ENCODE results near the gene TRIP11.

The TRIP11 gene

DNA sequence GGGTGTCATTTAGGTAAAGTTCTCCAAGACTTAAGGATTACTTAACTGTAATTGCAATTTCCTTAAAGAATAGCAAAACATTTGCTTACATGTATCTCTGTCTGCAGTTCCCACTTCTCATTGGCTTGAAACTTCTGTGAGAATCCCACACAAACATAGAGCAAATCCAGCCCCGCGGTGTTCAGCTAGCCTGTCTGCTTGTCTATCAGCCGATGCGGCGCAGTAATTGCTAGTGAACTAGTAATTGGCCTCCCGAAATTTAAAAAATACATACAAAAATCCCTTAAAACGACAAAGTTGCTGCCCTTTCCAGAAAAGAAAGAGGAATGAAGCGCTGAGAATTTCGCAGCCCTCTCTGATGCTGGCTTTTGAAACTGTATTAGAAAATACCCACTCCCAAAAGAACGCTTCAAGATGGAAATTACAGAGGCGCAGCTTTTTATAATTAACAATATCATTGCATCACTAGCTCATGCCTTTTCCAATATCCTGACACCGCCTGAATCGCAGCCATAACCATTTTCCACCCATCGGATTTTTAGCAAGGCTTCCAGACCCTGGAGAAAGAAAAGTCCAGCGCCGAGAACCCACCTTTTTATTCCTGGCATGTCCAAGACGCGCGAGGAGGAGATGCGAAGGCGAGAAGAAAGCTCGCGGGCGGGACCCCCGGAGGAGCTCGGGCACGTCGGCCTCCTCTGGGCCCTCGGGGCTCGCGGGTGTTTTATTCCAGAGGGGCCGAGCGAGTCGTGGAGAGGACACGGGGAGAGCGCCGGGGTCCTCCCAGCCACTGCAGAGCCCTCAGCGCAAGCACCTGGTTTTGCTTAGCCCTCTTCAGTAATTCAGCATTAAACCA, 93.0 kb downstream of the TRIP11 start:
- H3K27me3 ChIP-seq (ENCODE audit: insufficient read depth, low read length, poor library complexity, severe bottlenecking), result no peaks in the 10 kb centered on the region
- no peaks in the 10 kb centered on the region for H3K9me2 ChIP-seq (replicated peaks; ENCODE audit: low read depth, low read length)
- H2AFZ ChIP-seq (ENCODE audit: low read length), result no peak overlapping the region
- H3K36me3 ChIP-seq (ENCODE audit: insufficient read depth, low read length), result no peaks in the 10 kb centered on the region
- H3K79me2 ChIP-seq (ENCODE audit: insufficient read depth, low read length), result no peaks in the 10 kb centered on the region
- H3K9me3 ChIP-seq (ENCODE audit: insufficient read depth, low read depth, low read length), result no peaks in the 10 kb centered on the region
- H4K20me1 ChIP-seq (ENCODE audit: insufficient read depth, low read length, poor library complexity, severe bottlenecking), result no peaks in the 10 kb centered on the region
- TF ChIP-seq, protein P1, sequence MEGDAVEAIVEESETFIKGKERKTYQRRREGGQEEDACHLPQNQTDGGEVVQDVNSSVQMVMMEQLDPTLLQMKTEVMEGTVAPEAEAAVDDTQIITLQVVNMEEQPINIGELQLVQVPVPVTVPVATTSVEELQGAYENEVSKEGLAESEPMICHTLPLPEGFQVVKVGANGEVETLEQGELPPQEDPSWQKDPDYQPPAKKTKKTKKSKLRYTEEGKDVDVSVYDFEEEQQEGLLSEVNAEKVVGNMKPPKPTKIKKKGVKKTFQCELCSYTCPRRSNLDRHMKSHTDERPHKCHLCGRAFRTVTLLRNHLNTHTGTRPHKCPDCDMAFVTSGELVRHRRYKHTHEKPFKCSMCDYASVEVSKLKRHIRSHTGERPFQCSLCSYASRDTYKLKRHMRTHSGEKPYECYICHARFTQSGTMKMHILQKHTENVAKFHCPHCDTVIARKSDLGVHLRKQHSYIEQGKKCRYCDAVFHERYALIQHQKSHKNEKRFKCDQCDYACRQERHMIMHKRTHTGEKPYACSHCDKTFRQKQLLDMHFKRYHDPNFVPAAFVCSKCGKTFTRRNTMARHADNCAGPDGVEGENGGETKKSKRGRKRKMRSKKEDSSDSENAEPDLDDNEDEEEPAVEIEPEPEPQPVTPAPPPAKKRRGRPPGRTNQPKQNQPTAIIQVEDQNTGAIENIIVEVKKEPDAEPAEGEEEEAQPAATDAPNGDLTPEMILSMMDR (conservative IDR thresholded peaks at IDR 0.05; ENCODE audit: low read length), result no peak
- TF ChIP-seq EZH2phosphoT487 (IDR thresholded peaks at IDR 0.05; ENCODE audit: borderline replicate concordance), result no peak
- H3F3A ChIP-seq (ENCODE audit: low read depth), result no peaks in the 10 kb centered on the region
- H3K9ac ChIP-seq (ENCODE audit: low read depth, low read length, poor library complexity, severe bottlenecking), result no peak overlapping the region
- no peak overlapping the region for H3K4me3 ChIP-seq (ENCODE audit: low read length, poor library complexity, severe bottlenecking)
- no peaks in the 10 kb centered on the region for H3K4me1 ChIP-seq (ENCODE audit: insufficient read depth, low read length, poor library complexity, severe bottlenecking)
- H3K4me2 ChIP-seq (ENCODE audit: low read depth, low read length, poor library complexity, severe bottlenecking), result no peak overlapping the region

DNA sequence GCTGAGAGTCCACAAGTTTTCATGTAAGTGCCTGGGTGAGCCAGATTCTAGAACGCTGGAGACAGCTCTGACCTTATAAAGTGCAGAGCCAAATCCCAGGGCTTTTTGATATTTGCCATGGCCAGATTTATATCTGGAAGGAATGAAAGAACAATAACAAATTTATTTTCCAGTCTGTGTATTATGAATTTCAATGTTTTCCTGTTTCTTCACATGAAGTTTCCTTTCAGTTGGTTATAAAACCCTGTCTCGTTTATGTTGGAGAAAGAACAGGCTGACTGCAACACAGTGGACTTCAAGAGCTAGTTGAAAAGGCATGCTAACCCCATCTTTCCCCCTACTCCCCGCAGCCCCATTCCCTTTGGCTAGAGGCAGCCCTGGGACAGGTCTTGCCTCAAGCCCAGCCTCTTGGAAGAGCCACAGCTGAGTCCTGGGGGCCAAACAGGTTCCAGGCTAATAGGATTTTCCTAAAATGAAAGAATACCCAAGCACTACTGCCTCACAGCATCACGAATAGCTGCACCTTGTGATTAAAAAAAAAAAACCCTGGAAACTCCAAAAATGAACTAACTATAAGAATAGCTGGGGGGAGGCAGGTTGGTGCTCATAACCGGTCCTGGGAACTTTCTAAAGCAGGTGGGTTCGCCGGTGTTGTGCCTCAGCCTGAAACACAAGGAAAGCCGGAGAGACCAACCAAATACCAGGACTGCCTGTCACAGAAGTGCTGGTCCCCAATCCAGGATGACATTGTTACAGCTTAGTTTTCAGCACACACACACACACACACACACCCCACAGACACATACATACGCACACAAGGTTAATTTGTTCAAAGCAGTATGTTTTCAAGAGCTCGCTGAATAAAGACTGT, 93.9 kb downstream of the TRIP11 start:
- no peak overlapping the region for H3K9ac ChIP-seq (ENCODE audit: low read depth, low read length, poor library complexity, severe bottlenecking)
- no peaks in the 10 kb centered on the region for H3K9me2 ChIP-seq (replicated peaks; ENCODE audit: low read depth, low read length)
- TF ChIP-seq EZH2phosphoT487 (IDR thresholded peaks at IDR 0.05; ENCODE audit: borderline replicate concordance), result no peak
- TF ChIP-seq, protein P1 (conservative IDR thresholded peaks at IDR 0.05; ENCODE audit: low read length), result no peak
- no peak overlapping the region for H3K4me2 ChIP-seq (ENCODE audit: low read depth, low read length, poor library complexity, severe bottlenecking)
- no peaks in the 10 kb centered on the region for H3F3A ChIP-seq (ENCODE audit: low read depth)
- H3K9me3 ChIP-seq (ENCODE audit: insufficient read depth, low read depth, low read length), result no peaks in the 10 kb centered on the region
- no peaks in the 10 kb centered on the region for H4K20me1 ChIP-seq (ENCODE audit: insufficient read depth, low read length, poor library complexity, severe bottlenecking)
- no peak overlapping the region for H3K4me3 ChIP-seq (ENCODE audit: low read length, poor library complexity, severe bottlenecking)
- H3K27me3 ChIP-seq (ENCODE audit: insufficient read depth, low read length, poor library complexity, severe bottlenecking), result no peaks in the 10 kb centered on the region
- no peaks in the 10 kb centered on the region for H3K36me3 ChIP-seq (ENCODE audit: insufficient read depth, low read length)
- no peak overlapping the region for H2AFZ ChIP-seq (ENCODE audit: low read length)
- no peaks in the 10 kb centered on the region for H3K79me2 ChIP-seq (ENCODE audit: insufficient read depth, low read length)
- H3K4me1 ChIP-seq (ENCODE audit: insufficient read depth, low read length, poor library complexity, severe bottlenecking), result no peaks in the 10 kb centered on the region

DNA sequence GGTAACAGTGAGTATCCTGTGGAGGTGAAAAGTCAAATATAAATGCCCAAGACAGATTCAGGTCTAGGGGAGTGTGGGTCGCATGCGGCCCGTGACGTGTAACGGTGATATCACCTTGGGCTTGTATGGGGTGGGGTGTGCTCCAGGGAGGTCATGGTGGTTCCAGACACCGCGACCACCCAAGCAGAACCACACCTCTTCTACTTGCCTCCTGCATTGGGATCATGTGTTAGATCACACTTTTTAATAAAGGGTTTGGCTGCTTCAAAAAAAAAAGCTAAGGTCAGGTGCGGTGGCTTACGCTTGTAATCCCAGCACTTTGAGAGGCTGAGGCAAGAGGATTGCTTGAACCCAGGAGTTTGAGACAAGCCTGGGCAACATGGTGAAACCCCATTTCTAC, 96.9 kb downstream of the TRIP11 start:
- Histone ChIP-seq H3K4me2 (ENCODE audit: low read depth, low read length, poor library complexity, severe bottlenecking) (no peak overlapping the region), H3K9me3 (ENCODE audit: insufficient read depth, low read depth, low read length) (no peaks in the 10 kb centered on the region), H3K79me2 (ENCODE audit: insufficient read depth, low read length) (no peaks in the 10 kb centered on the region), H3K9ac (ENCODE audit: low read depth, low read length, poor library complexity, severe bottlenecking) (no peak overlapping the region), H3K9me2 (replicated peaks; ENCODE audit: low read depth, low read length) (no peaks in the 10 kb centered on the region), H3F3A (ENCODE audit: low read depth) (no peaks in the 10 kb centered on the region), H3K4me1 (ENCODE audit: insufficient read depth, low read length, poor library complexity, severe bottlenecking) (no peaks in the 10 kb centered on the region), H4K20me1 (ENCODE audit: insufficient read depth, low read length, poor library complexity, severe bottlenecking) (no peaks in the 10 kb centered on the region), H2AFZ (ENCODE audit: low read length) (no peak overlapping the region), H3K4me3 (ENCODE audit: low read length, poor library complexity, severe bottlenecking) (no peak overlapping the region), H3K36me3 (ENCODE audit: insufficient read depth, low read length) (no peaks in the 10 kb centered on the region), H3K27me3 (ENCODE audit: insufficient read depth, low read length, poor library complexity, severe bottlenecking) (no peaks in the 10 kb centered on the region)
- TF ChIP-seq EZH2phosphoT487 (IDR thresholded peaks at IDR 0.05; ENCODE audit: borderline replicate concordance), result no peak
- TF ChIP-seq, protein P1 (conservative IDR thresholded peaks at IDR 0.05; ENCODE audit: low read length), result no peak
